ENCODE measurements around the gene RAD9A.
A peak's percentile ranks its signal among the peaks of the same experiment; 100 is the strongest.

GRCh38 chr11:67382276-67383136 is 9.3 kb upstream of the RAD9A start:
- TF ChIP-seq CTCF (IDR thresholded peaks at IDR 0.05) (peak; percentile 95 to 98 (median 98)), POLR2A (IDR thresholded peaks at IDR 0.05) (peak in 1 of 2 donors; percentile 12)
